SIG-M5 treated with dmso at 0.1 percent for 504 hours (cell line): ENCODE data around the gene CAPN1.
"Not testable (repeated sequence)": the region's sequence is repeated elsewhere in the genome, so short reads cannot be mapped to it uniquely, and the experiment has no call there.

ENCODE experiments used
- DNase-seq: peaks from one replicate; lab custom pipeline; 2025; ENCODE audit not compliant: unreplicated experiment; lab: John Stamatoyannopoulos, UW

Gene CAPN1

GRCh38 chr11:65181569-65182257, at the start of gene CAPN1:
CAPN1 (plus strand) TSS chr11:65181928; CDS start chr11:65182702, 774 bp downstream.
- peak; percentile 92 for DNase-seq

- DNase-seq = no peak
These were observed 49.3 kb upstream of the CAPN1 start for GRCh38 chr11:65132238-65132987.

GRCh38 chr11:65132988-65133700, 48.6 kb upstream of the CAPN1 start:
- peak; percentile 75 for DNase-seq

GRCh38 chr11:65133724-65134123, 48.0 kb upstream of the CAPN1 start:
- no peak for DNase-seq

GRCh38 chr11:65134240-65134951, 47.3 kb upstream of the CAPN1 start, which contains the start of gene SYVN1:
SYVN1 (minus strand) TSS chr11:65134519; CDS start chr11:65133601, 918 bp downstream.
- peak; percentile 89 for DNase-seq

GRCh38 chr11:65134952-65135632, 46.6 kb upstream of the CAPN1 start:
- peak; percentile 98 for DNase-seq

- DNase-seq = no peak
These were observed 46.0 kb upstream of the CAPN1 start for GRCh38 chr11:65135633-65136145.

- DNase-seq = no peak
These were observed 45.1 kb upstream of the CAPN1 start for GRCh38 chr11:65136515-65137096.

GRCh38 chr11:65141896-65142494, 39.7 kb upstream of the CAPN1 start:
- DNase-seq = no peak

GRCh38 chr11:65147352-65148075, 34.2 kb upstream of the CAPN1 start:
- DNase-seq = no peak

GRCh38 chr11:65148657-65149056, 33.1 kb upstream of the CAPN1 start:
- no peak for DNase-seq

GRCh38 chr11:65150131-65150508, 31.6 kb upstream of the CAPN1 start:
- not testable (repeated sequence) for DNase-seq

GRCh38 chr11:65150509-65151299, 31.0 kb upstream of the CAPN1 start:
- DNase-seq = peak; percentile 88

- no peak for DNase-seq
These were observed 30.3 kb upstream of the CAPN1 start for GRCh38 chr11:65151331-65151899.

GRCh38 chr11:65152122-65152521, 29.6 kb upstream of the CAPN1 start:
- DNase-seq = peak; percentile 28

GRCh38 chr11:65156256-65156655, 25.5 kb upstream of the CAPN1 start:
- DNase-seq = no peak

- DNase-seq = no peak
These were observed 24.8 kb upstream of the CAPN1 start for GRCh38 chr11:65156926-65157325.

- no peak for DNase-seq
These were observed 24.4 kb upstream of the CAPN1 start for GRCh38 chr11:65157336-65157735.
